UCSD-AML1 (cell line): ENCODE data around the gene ZNF436.
"Not testable (repeated sequence)": the region's sequence is repeated elsewhere in the genome, so short reads cannot be mapped to it uniquely, and the experiment has no call there.

ENCODE experiments used
- DNase-seq: peaks from one replicate; lab custom pipeline; 2025; ENCODE audit not compliant: unreplicated experiment; lab: John Stamatoyannopoulos, UW

The ZNF436 gene

DNA sequence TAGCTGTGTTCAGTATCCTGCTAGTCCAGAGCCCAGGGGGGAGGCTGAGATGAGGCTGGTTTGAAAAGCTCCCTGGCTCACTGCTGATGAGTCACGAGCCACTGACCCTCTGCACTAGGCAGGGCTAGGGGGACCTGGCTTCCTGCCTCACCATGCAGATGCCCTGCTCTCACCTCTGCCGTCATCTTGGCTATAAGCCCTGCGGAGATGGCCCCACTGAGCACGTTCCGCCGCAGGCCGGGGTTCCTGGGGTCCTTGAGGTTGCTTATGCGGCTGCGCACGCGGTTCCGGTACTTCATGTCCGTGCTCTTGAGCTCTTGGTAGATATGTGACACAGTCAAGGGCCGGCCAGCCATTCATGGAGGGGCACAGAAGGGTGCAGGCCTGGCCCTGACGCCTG is 24.1 kb upstream of the ZNF436 start:
- no peak for DNase-seq

DNA sequence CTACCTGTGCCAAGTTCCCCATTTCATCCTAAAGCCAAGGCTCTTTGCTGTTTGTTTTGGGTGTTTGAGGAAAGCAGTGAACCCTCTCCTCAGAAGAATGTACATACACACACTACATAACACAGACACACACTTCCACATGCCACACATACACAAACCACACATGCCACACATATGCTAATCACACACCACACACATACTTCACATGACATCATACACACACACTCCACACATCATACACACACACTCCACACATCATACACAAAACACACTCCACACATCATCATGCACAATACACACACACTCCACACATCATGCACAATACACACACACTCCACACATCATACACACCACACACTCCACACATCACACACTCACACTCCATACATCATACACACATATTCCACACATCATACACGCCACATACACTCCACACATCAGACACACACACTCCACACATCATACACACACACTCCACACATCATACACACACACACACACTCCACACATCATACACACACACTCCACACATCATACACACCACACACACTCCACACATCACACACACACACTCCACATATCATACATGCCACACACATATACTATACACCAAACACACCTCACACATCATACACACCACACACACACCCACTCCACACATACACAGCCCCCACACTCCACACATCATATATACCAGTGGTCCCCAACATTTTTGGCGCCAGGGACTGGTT is 22.7 kb upstream of the ZNF436 start:
- no peak for DNase-seq

DNA sequence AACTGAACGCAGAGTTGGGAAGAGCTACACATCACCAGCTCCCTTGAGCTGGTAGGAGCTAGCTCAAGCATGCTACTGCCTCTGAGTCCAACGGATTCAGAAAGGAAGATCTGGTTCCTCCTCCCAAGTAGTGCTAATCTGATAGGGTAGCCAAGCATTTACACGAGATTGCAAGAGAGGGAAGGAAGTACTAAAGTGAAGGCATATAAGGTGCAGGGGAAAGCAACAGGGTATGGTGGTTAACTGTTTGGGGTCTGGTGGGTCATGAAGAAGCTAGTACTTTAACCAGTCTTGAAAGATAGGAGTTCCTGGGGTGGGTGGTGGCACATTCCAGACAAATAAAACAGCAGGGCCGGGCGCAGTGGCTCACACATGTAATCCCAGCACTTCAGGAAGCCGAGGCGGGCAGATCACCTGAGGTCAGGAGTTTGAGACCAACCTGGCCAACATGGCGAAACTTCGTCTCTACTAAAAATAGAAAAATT is 20.2 kb upstream of the ZNF436 start:
- no peak for DNase-seq

DNA sequence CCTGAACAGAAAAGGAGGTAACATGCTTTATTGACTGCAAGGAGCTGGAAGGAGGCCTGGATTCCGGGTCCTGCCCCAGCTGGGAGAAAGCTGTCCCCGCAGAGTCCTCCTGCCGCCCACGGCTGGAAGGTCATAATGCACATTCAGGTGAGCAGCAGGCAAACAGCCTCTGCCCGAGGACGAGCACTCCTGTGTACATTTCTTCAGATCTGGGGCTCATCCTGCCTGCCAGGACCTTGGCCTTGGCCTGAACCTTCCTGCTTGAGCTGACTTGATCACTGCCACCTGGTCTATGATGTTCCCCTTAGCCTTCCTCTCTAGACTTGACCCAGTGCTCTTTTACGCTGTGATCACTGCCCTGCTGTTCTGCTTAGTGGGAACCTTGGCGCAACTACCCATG is 17.9 kb upstream of the ZNF436 start:
- DNase-seq: no peak

DNA sequence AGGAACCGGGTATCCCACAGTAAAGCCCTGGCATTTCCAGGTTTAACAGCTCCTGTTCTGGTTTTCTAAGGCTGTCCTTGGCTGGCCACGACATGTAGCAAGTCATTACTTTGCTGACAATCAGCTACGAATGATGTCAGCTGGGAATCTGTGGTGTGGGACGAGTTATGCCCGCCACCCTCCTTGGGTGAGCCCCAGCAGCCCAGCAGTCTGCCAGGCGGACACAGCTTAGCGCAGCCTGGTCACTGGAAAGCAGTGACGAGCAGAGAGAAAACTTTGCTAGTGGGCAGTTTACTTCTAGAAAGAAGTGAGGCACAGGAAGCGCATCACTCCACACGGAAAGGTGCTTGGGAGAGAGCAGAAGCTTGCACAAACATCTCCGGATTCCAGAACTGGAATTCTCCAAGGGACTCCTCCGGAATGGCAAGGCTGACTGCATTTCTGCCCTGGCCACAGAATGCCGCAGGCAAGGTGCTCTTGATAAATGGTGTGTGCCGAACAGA is 15.5 kb upstream of the ZNF436 start:
- no peak for DNase-seq

DNA sequence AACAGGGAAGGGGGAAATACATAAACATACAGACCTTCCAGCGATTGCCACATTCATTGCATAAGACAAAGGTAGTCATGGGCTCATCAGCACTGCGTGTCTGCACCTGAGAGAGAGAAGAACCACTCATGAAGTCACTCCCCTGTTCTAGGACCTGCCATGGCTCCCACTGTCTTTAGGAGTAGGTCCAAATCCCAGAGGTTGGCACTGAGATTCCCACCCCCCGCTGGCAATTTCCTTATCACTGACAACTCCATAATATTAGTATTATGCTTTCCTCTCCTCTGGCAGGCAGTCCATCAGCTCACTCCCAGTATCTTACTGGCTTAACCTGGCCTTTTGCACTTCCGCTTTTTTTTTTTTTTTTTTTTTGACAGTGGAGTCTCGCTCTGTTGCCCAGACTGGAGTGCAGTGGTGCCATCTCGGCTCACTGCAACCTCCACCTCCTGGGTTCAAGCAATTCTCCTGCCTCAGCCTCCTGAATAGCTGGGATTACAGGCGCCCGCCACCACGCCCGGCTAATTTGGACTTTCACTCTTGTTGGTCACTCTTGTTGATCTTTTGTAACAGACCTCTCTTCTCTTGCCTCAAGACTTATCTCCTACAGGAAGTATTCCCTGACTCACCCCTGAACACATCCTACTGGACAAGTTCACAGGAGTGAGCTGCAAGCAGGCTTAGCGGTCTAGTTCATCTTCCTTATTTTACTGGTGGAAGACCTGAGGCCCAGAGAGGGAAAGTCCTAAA is 14.8 kb upstream of the ZNF436 start:
- DNase-seq: no peak

DNA sequence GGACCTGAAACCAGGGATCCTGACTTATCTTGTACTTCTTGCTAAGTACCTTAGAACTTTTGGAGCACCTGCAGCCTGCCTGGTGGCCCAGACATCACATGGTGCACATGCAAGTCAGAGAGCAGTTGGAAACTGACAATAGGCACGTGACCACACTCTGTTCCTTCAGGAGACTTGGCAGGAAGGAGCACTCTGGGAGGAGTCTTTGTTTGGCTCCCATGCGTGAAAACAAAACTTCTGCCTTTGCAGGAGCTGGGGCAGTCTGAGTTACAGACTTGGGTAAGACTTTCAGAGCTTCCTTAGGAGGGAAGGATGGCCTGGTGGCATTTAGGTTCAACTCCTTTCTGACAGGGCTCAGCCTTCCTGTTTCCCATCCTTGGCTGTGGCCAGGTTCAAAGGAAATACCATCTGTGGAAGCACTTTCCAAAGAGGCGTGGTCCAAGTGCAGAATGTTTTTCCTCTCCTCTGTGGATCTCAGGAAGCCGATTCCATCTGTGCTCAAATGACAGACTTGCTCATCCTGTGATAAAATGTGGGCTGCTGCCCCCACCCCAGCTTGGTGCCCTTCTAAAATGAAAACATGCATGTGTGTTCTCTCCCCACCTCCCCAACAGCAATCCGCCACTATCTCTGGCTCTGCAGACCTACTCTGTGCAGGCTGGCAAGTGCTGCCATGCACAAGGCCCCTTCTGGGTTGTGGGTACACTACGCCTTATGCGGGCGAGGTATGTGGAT is 14.1 kb upstream of the ZNF436 start:
- DNase-seq: no peak

DNA sequence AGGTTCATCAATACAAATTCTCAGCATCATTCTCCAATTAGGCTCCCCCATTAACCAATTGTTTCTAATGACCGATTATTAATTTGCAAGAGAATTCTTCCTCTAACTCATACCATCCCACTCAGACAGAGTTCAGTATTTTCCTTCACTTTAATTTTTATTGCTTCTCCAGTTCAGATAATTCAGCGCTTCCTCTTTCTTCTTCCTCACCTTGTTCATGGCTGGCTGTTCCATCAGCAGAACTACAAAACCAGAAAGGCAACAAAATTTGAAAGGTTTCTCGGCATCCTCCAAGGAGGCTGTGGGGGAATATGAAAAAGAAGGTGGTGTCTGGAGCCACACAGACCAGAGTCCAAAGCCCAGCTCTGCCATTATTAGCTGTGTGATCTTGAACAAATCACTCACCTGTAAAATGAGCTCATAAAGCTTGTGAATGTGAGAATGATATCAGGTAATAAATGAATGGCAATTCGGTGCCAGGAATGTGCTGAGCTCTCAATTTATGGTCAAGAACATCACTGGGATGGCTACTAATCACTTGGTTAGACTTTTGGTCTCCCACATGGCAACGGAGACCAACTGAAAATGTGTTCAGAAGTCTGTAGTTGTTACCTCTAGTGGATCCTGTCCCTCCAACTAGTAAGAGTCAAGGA is 11.7 kb upstream of the ZNF436 start:
- DNase-seq: no peak

DNA sequence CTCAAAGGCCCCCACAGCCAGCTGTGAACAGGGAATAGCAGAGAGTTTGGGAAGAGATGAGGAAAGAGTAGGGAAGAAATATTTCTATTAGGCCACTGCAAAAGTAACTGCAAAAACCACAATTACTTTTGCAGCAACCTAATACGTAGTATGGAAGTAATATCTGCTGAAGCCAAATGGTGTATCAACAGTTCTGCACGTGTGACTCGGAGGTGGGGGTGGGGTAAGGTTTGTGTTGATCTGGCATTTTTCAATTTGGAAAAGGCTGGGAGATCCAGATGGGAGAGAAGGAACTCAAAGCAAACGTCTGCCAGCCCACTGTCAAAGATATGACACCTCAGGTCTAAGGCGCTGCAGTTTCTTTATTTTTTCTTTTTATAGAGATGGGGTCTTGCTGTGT is 11.1 kb upstream of the ZNF436 start:
- no peak for DNase-seq

DNA sequence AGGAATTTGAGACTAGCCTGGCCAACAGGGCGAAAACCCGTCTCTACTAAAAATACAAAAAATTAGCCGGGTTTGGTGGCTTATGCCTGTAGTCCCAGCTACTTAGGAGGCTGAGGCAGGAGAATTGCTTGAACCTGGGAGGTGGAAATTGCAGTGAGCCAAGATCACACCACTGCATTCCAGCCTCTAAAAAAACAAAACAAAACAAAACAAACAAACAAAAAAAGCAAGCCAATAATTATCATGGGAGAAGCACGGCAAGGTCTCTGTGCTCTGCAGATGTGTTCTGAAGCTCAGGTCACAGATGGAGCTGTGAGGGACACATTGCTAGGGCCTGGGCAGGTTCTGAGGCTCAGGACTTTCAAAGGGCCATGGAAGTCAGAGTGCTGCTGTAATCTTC is 10.6 kb upstream of the ZNF436 start:
- DNase-seq: not testable (repeated sequence)

DNA sequence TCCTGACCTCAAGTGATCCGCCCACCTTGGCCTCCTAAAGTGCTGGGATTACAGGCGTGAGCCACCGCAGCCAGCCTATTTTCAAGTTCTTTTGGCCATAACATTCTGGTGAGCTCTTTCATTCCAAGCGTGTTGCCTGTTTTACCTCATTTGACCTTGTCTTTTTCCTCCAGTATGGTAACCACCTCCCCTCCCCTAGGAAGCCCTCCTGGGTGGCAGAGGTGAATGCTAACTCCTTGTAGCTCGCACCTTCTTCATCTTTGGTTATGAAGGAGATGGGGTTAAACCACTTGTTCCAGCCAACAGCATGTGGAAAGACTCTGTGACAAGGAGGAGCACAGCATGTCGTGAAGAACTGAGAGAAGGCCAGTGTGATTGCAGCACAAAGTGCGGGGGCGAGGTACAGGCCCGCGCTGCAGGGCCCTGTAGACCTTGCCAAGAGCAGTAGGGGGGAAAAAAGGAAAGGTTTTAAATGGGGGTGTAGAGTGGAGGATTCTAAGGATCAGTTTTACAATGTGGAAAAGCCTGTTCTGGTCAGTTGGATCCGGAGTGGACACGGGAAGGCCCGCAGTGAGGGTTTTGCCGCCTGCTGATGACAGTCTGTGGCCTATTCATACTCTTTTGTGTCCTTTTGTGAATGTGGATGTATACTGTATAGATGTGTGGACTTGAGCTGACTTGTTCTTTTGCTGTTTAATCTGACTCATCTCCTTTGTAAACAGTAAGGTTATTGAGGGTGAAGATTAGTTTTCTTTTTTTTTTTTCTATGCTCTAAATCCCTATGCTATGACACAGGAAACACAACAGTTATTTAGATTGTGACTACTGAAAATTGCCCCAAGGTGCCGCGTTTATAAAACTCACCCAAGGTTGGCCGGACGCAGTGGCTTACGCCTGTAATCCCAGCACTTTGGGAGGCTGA is 7.5 kb upstream of the ZNF436 start:
- DNase-seq: no peak

DNA sequence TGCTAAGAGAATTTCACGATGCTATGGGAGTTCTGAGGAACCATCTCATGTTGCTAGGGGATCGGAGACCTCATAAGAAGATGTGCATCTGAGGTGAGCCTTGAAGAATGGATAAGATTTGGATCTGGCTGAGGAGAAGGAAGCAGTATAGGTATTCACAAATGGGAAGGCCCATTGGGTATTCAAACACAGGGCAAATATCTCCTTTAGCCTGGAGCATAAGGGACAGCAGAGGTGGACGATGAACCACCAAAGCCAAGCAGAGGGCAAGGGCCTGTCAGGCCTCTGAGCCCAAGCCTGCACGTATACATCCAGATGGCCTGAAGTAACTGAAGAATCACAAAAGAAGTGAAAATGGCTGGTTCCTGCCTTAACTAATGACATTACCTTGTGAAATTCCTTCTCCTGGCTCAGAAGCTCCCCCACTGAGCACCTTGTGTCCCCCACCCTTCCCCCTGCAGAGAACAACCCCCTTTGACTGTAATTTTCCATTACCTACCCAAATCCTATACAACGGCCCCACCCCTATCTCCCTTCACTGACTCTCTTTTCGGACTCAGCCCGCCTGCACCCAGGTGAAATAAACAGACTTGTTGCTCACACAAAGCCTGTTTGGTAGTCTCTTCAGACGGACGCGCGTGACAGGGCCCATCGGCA is 4.6 kb upstream of the ZNF436 start:
- not testable (repeated sequence) for DNase-seq

DNA sequence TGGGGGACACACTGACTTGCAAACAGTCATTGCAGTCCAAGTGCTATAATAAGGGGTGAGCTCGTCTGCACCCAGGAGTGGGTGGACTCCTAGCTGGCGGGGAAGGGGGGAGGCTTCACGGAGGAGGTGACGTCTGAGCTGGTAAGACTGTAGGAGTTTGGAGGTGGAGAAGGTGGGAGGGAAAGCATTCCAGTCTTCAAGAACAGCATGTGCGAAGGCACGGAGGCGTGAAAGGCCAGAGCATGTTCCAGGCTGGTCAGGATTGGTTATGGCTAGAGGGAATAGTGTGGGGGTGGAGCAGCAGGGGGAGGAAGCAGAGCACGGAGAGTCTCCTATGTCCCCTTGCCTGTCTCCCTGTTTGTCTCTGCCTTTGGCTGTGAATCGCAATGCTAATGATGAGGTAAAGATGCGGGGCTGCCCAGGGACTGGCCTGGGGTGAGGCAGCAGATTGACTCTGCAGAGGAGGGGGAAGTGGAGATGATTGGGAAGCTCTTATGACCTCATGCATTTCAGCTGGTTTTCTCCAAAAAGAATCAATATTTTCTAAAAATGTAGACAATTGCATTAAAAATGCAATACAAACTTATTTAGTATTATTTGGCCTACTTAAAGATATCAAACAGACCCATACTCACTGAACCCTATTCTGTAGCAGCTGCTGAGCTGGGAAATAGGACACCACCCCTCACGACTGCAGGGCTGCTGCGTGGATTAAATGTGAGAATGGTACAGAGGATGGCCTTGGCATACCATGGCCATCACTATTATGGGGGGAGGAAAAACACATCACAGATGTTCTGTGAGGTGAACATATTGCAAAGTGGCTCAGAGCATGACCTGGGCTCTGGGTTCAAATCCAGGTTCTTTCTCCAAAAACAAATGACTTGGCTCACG is 2.6 kb upstream of the ZNF436 start:
- DNase-seq: no peak

DNA sequence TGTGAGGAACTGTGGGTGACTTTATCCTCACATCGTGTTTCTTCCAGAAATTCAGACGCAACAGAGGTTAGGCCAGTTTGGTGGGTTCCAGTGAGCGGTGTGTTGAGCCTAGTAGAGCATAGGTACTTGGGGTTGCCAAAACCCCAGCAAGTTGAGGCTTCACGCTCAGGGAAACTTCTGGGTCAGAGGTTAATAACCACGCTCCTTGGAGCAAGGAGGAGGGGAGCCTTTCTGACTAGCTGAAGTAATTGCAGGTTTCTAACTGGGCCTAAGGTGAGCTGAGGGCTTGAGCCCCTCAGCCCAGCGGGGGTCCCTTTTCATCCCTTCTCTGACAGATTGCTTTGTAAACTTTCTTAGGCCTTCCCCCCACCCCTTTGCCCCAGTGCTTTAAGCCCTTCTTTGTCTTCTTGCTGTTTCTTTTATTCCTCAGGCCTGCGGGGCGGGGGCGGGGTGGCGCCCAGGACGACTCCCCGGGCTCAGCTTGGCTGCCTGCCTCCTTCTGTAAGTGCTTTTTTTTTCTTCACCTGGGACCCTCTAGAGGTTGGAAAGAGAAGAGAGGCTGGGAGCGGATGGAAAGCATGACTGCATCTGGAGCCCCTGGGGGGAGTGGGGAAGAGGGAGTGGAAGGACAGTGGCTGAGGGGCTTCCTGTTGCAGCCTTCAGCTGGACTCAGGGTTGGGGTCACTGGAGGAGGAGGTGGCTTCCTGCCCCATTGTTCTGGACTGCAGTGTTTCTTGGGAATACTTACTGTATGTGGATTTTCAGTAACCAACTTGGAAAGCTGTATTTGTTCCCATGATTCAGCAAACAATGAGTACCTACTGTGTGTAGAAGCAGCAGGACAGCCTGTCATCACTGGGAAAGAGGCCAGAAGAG is 1.3 kb upstream of the ZNF436 start:
- DNase-seq: no peak

DNA sequence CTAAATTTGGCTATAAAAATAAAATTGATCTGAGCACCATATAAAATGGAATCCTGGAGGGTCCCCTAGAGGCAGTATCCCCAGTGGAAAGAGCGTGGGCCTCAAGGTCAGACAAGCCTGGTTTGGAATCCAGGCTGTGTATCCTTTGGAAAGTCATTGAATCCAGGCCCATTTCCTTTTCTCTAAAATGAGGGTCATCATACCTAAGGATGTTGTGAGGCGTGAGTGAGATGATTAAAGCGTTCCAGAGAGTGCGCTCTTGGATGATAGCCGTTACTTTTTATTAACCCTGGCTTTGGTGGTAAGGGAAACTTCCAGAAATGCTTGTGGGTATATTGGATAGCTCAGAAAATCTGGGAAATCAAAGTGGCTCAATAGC is 683 bp upstream of the ZNF436 start:
- DNase-seq: no peak

DNA sequence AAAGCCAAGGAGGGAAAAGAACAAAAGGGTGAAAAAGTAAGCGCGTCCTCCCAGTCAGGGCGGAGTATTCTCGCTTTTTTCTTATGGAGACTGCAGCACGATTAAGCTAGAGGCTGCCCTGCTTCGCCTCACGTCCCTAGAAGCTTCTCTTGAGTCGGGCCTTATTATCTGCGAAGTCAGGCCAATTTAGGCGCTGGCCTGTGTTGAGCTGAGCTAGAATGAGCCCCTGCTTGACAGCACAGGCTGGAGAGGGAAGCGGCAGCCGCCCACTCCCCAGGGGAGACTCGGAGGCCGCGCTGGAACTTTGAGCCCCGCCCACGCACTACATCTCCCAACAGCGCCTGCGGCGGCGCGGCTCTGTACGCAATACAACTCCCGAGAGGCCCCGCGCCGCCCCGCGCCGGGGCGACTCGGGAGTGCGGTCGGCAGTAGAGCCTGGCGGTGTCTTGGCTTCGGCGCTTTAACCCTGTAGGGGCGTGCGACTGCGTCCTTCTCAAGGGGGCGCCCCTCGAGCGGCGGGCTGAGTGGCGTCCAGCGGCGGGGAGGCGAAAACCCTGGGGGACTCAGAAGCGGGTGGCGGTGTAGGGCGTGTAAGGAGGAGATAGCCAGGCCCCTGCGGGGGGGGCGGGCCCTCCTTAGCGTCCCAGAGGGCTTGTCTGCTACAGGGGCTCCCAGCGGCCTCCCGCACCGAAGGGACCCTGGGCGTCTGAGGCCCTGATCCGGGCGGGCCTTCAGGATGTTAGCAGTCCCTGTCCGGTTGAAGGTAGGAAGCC is 888 bp downstream of the ZNF436 start:
- peak; percentile 92 for DNase-seq
